Osteocyte (in vitro differentiated cells): ENCODE results near the gene TBX18. TPM values are rescaled to one million over a fixed set of nuclear protein-coding genes. Genes with fewer than 3 reads are reported as not detected.

Source experiments
- DNase-seq: peaks from one replicate; pipeline ENCODE4 v3.0.0; 2021; ENCODE audit warnings: mixed read lengths; ENCODE audit not compliant: unreplicated experiment; ENCODE audit errors: extremely low spot score
- H3K27ac Mint-ChIP-seq: one replicate; pipeline ENCODE4 v1.8.0; 2021; ENCODE audit warnings: mild to moderate bottlenecking, mixed read lengths; ENCODE audit not compliant: unreplicated experiment
- H3K27me3 Mint-ChIP-seq: one replicate; pipeline ENCODE4 v1.8.0; 2021; ENCODE audit warnings: mixed read lengths; ENCODE audit not compliant: unreplicated experiment
- H3K36me3 Mint-ChIP-seq: one replicate; pipeline ENCODE4 v1.8.0; 2021; ENCODE audit warnings: mixed read lengths; ENCODE audit not compliant: unreplicated experiment
- H3K4me1 Mint-ChIP-seq: one replicate; pipeline ENCODE4 v1.8.0; 2021; ENCODE audit warnings: mixed read lengths; ENCODE audit not compliant: unreplicated experiment
- H3K4me3 Mint-ChIP-seq: one replicate; pipeline ENCODE4 v1.8.0; 2021; ENCODE audit warnings: mild to moderate bottlenecking, moderate library complexity, mixed read lengths; ENCODE audit not compliant: unreplicated experiment
- H3K9me3 Mint-ChIP-seq: one replicate; pipeline ENCODE4 v1.8.0; 2021; ENCODE audit warnings: mixed read lengths; ENCODE audit not compliant: unreplicated experiment
- CTCF ChIP-seq: fragments of 200-600 bp; sonication (generic); IDR thresholded peaks from 2 replicates; pipeline ENCODE4 v1.5.0; 2021; ENCODE audit warnings: antibody characterized with exemption, mild to moderate bottlenecking, moderate library complexity
- total RNA-seq: library from RNA; stranded (reverse); gene quantifications from 2 replicates; pipeline ENCODE4 v1.2.1, GENCODE V29; 2021

Gene TBX18
- total RNA-seq, 1 donor from 2014 or later = 8.0 TPM

GRCh38 chr6:84687431-84687830, 77.0 kb downstream of the TBX18 start:
- H3K9me3 Mint-ChIP-seq = peaks cover 16% of the 10 kb centered on the region
- H3K4me3 Mint-ChIP-seq = no peak overlapping the region
- H3K36me3 Mint-ChIP-seq = no peaks in the 10 kb centered on the region
- no peak for TF ChIP-seq CTCF
- no peak overlapping the region for H3K27ac Mint-ChIP-seq
- H3K27me3 Mint-ChIP-seq = no peaks in the 10 kb centered on the region
- no peak for DNase-seq
- peaks cover 13% of the 10 kb centered on the region for H3K4me1 Mint-ChIP-seq

- peak; percentile 45 for TF ChIP-seq CTCF
- Mint-ChIP-seq H3K4me3 (no peak overlapping the region), H3K36me3 (no peaks in the 10 kb centered on the region), H3K4me1 (peaks cover 13% of the 10 kb centered on the region), H3K9me3 (peaks cover 12% of the 10 kb centered on the region), H3K27ac (no peak overlapping the region), H3K27me3 (no peaks in the 10 kb centered on the region)
- DNase-seq = no peak
Measured at GRCh38 chr6:84685983-84686584, 78.3 kb downstream of the TBX18 start.

- H3K9me3 Mint-ChIP-seq = peaks cover 5% of the 10 kb centered on the region
- TF ChIP-seq CTCF = no peak
- DNase-seq = no peak
- no peak overlapping the region for H3K27ac Mint-ChIP-seq
- H3K4me1 Mint-ChIP-seq = no peaks in the 10 kb centered on the region
- no peaks in the 10 kb centered on the region for H3K27me3 Mint-ChIP-seq
- H3K36me3 Mint-ChIP-seq = no peaks in the 10 kb centered on the region
- no peak overlapping the region for H3K4me3 Mint-ChIP-seq
Measured at GRCh38 chr6:84681693-84682326, 82.6 kb downstream of the TBX18 start.

GRCh38 chr6:84675651-84676050, 88.7 kb downstream of the TBX18 start:
- Mint-ChIP-seq H3K27me3 (no peaks in the 10 kb centered on the region), H3K4me3 (no peak overlapping the region), H3K9me3 (no peaks in the 10 kb centered on the region), H3K36me3 (no peaks in the 10 kb centered on the region), H3K27ac (no peak overlapping the region), H3K4me1 (no peaks in the 10 kb centered on the region)
- no peak for TF ChIP-seq CTCF
- DNase-seq = no peak

- Mint-ChIP-seq H3K36me3 (no peaks in the 10 kb centered on the region), H3K4me1 (no peaks in the 10 kb centered on the region), H3K9me3 (no peaks in the 10 kb centered on the region), H3K27me3 (no peaks in the 10 kb centered on the region), H3K4me3 (no peak overlapping the region), H3K27ac (no peak overlapping the region)
- TF ChIP-seq CTCF = no peak
- DNase-seq = no peak
Measured at GRCh38 chr6:84674395-84674794, 90.0 kb downstream of the TBX18 start.
